Endothelial cell of umbilical vein (primary cell): ENCODE measurements around the gene FBXO30. TPM values are rescaled to one million over a fixed set of nuclear protein-coding genes. Genes with fewer than 3 reads are reported as not detected.

ENCODE experiments used
- BruUV-seq: library from RNA; stranded (reverse); fragments of 400-500 nt; replicated peaks from 2 replicates; lab custom pipeline; 2021; lab: Mats Ljungman, UMichigan
- CTCF ChIA-PET: fragments of 300-600, 350-600 bp; sonication (Branson Sonifier 250); formaldehyde crosslinking; loops from one replicate; lab custom pipeline; 2021; ENCODE audit warnings: antibody characterized with exemption, inconsistent platforms; lab: Charles Lee
- POLR2A ChIA-PET: fragments of 300-600, 350-600 bp; sonication (Branson Sonifier 250); formaldehyde crosslinking; loops from one replicate; lab custom pipeline; 2021; ENCODE audit warnings: antibody characterized with exemption, inconsistent platforms; lab: Charles Lee
- DNase-seq: peaks from one replicate; pipeline ENCODE4 v3.0.0-alpha.2; 2011; ENCODE audit warnings: low read depth, low spot score
- FAIRE-seq: peaks from 2 replicates; lab custom pipeline; 2011; peaks lifted over from hg19 to GRCh38; lab: Jason Lieb, UNC
- H2AFZ ChIP-seq: 2 replicates; pipeline ENCODE4 v1.6.0; 2012; ENCODE audit warnings: low read depth, low read length, control low read depth, inconsistent platforms
- H3K27ac ChIP-seq: 2 replicates; pipeline ENCODE4 v1.5.1; 2011; ENCODE audit warnings: low read depth, mild to moderate bottlenecking, control low read depth, low read length, moderate library complexity; ENCODE audit not compliant: insufficient read depth
- H3K27me3 ChIP-seq, 2 experiments: 2 replicates each; pipeline versions ENCODE4 v1.6.0 to v1.6.1; 2011; ENCODE audit warnings: low read length in 2 of 2, mixed read lengths in 1 of 2; ENCODE audit not compliant: control insufficient read depth in 2 of 2, insufficient read depth in 2 of 2
- H3K36me3 ChIP-seq, 2 experiments: 2 replicates in 1 of 2; 3 replicates in 1 of 2; pipeline ENCODE4 v1.5.1; 2011; ENCODE audit warnings: low read length in 2 of 2, mild to moderate bottlenecking in 1 of 2, moderate library complexity in 1 of 2; ENCODE audit not compliant: control insufficient read depth in 2 of 2, insufficient read depth in 2 of 2; ENCODE audit errors: extremely low read depth in 1 of 2
- H3K4me1 ChIP-seq: 3 replicates; pipeline ENCODE4 v1.5.1; 2011; ENCODE audit warnings: mild to moderate bottlenecking, low read length; ENCODE audit not compliant: control insufficient read depth, insufficient read depth; ENCODE audit errors: extremely low read depth
- H3K4me2 ChIP-seq: 2 replicates; pipeline ENCODE4 v1.6.1; 2011; ENCODE audit warnings: low read length, control low read depth, mixed read lengths; ENCODE audit not compliant: insufficient read depth
- H3K4me3 ChIP-seq, 3 experiments: fragments of 200-600 bp in 1 of 3; sonication (generic), shearing (Covaris generic) in 1 of 3; replicated peaks in 1 of 3; 2 replicates each; pipeline ENCODE4 v1.5.1; 2011 to 2016; ENCODE audit warnings: control low read depth in 3 of 3, low read length in 3 of 3, mild to moderate bottlenecking in 2 of 3, inconsistent platforms in 1 of 3, low read depth in 1 of 3, moderate library complexity in 1 of 3; ENCODE audit not compliant: insufficient read depth in 1 of 3
- H3K79me2 ChIP-seq: 2 replicates; pipeline ENCODE4 v1.6.0; 2012; ENCODE audit warnings: low read length, inconsistent platforms; ENCODE audit not compliant: control insufficient read depth, insufficient read depth
- H3K9ac ChIP-seq: replicated peaks from 2 replicates; pipeline ENCODE3; 2011; ENCODE audit warnings: low read length, control low read depth; ENCODE audit not compliant: insufficient read depth; ENCODE audit errors: extremely low read depth
- H3K9me1 ChIP-seq: replicated peaks from 3 replicates; pipeline ENCODE4 v1.6.0; 2011; ENCODE audit warnings: mild to moderate bottlenecking, low read length; ENCODE audit not compliant: control insufficient read depth, insufficient read depth; ENCODE audit errors: extremely low read depth
- H3K9me3 ChIP-seq: replicated peaks from 2 replicates; pipeline ENCODE4 v1.5.1; 2012; ENCODE audit warnings: low read length, inconsistent platforms; ENCODE audit not compliant: control insufficient read depth, insufficient read depth
- H4K20me1 ChIP-seq: replicated peaks from 2 replicates; pipeline ENCODE3; 2011; ENCODE audit warnings: mild to moderate bottlenecking, low read length; ENCODE audit not compliant: control insufficient read depth, insufficient read depth; ENCODE audit errors: extremely low read depth
- CTCF ChIP-seq, 2 donors: IDR thresholded peaks; 1 replicate in 1 of 2; 2 replicates in 1 of 2; pipeline ENCODE4 v1.5.1; 2011; ENCODE audit warnings: low read length in 2 of 2, mild to moderate bottlenecking in 2 of 2, moderate library complexity in 2 of 2, control low read depth in 1 of 2, inconsistent platforms in 1 of 2, low read depth in 1 of 2; ENCODE audit not compliant: insufficient read depth in 1 of 2; ENCODE audit errors: extremely low read depth in 1 of 2
- EZH2 ChIP-seq: IDR thresholded peaks from 2 replicates; pipeline ENCODE4 v1.6.1; 2012; ENCODE audit warnings: borderline replicate concordance, low read depth, mild to moderate bottlenecking, moderate library complexity, low read length, inconsistent platforms; ENCODE audit not compliant: severe bottlenecking
- FOS ChIP-seq: IDR thresholded peaks from 2 replicates; pipeline ENCODE4 v1.6.1; 2011; ENCODE audit warnings: mild to moderate bottlenecking, low read length, moderate library complexity, borderline replicate concordance; ENCODE audit not compliant: insufficient read depth
- GATA2 ChIP-seq: IDR thresholded peaks from 2 replicates; pipeline ENCODE4 v1.7.0; 2011; ENCODE audit warnings: low read depth, mild to moderate bottlenecking, moderate library complexity, mixed read lengths, low read length; ENCODE audit not compliant: insufficient read length, insufficient read depth
- JUN ChIP-seq: IDR thresholded peaks from 2 replicates; pipeline ENCODE4 v1.6.1; 2011; ENCODE audit warnings: borderline replicate concordance, low read depth; ENCODE audit not compliant: insufficient read length, insufficient read depth
- MAX ChIP-seq: IDR thresholded peaks from 2 replicates; pipeline ENCODE4 v1.6.1; 2011; ENCODE audit not compliant: insufficient read depth, insufficient read length
- MYC ChIP-seq: IDR thresholded peaks from one replicate; pipeline ENCODE4 v1.6.1; 2011; ENCODE audit warnings: mild to moderate bottlenecking, low read depth, low read length
- POLR2AphosphoS5 ChIP-seq: IDR thresholded peaks from 2 replicates; pipeline ENCODE4 v1.6.1; 2012; ENCODE audit warnings: low read depth, mild to moderate bottlenecking, control low read depth, low read length, moderate library complexity; ENCODE audit not compliant: insufficient read depth
- dilution Hi-C: fragments of 300-500 bp; cut with MboI; formaldehyde crosslinking; loops from one replicate; pipeline ENCODE4 v1.15.0; 2019; ENCODE audit warnings: low sequenced_read_pairs; ENCODE audit not compliant: extremely low pct_ligation_motif_present
- intact Hi-C: fragments of 100-400 bp; cut with micrococcal nuclease; formaldehyde crosslinking; loops from one replicate; pipeline ENCODE4 v1.10.0; 2022
- polyA plus RNA-seq, 4 experiments: library from polyadenylated mRNA; depleted of rRNA in 3 of 4; stranded (reverse) in 3 of 4; unstranded in 1 of 4; fragments of >200 nt; gene quantifications; 2 replicates each; pipeline versions ENCODE4 v1.2.1 to v1.2.3, GENCODE V29; 2011 to 2012; ENCODE audit warnings: missing spikeins in 1 of 4
- total RNA-seq: library from RNA; stranded (reverse); gene quantifications from 2 replicates; pipeline ENCODE4 v1.2.3, GENCODE V29; 2021

Gene FBXO30
- total and polyA plus RNA-seq, 2 donors (not counting 3 experiments of a cell fraction or from before 2014, with no cell fraction given), result 3.3 to 11.1 TPM

- TF ChIP-seq JUN, result no peak
- no peak for TF ChIP-seq MYC
- TF ChIP-seq MAX, result no peak
- TF ChIP-seq EZH2, result no peak
- no peak for TF ChIP-seq GATA2
- Histone ChIP-seq H3K27me3 (no peaks in the 10 kb centered on the region), H3K9me3 (no peaks in the 10 kb centered on the region), H3K9me1 (no peaks in the 10 kb centered on the region), H3K4me1 (peaks cover 8% of the 10 kb centered on the region), H3K9ac (no peak overlapping the region), H3K27ac (no peak overlapping the region), H3K79me2 (no peaks in the 10 kb centered on the region), H4K20me1 (no peaks in the 10 kb centered on the region), H3K36me3 (no peaks in the 10 kb centered on the region), H3K4me3 (no peak overlapping the region), H2AFZ (no peak overlapping the region), H3K4me2 (no peak overlapping the region)
- DNase-seq (no peak), FAIRE-seq (no peak)
- POLR2A ChIA-PET, result no interaction called here
- CTCF ChIA-PET, result no interaction called here
- BruUV-seq, result no TSS peak
- intact Hi-C loops, result loop anchor here (10.0 kb wide), 1 partner anchor 535 kb away; no protein-coding TSS in a partner anchor
- dilution Hi-C loops, result no loop called here
Measured at GRCh38 chr6:145819994-145820393, 5.4 kb upstream of the FBXO30 start.

- H3K4me3 ChIP-seq, result no peak overlapping the region
- TF ChIP-seq POLR2AphosphoS5 (no peak), EZH2 (no peak), GATA2 (no peak), MYC (no peak), CTCF (IDR thresholded peaks at IDR 0.05; ENCODE audit: extremely low read depth in 1 of 2, insufficient read depth in 1 of 2, low read depth in 1 of 2, low read length in 2 of 2) (no peak), FOS (no peak)
- no peaks in the 10 kb centered on the region for H3K9me1 ChIP-seq
- no peak overlapping the region for H3K27ac ChIP-seq
- no peak overlapping the region for H3K4me2 ChIP-seq
- H3K9me3 ChIP-seq, result no peaks in the 10 kb centered on the region
- POLR2A ChIA-PET, result no interaction called here
- intact Hi-C loops, result loop anchor here (10.0 kb wide), 1 partner anchor 536 kb away; no protein-coding TSS in a partner anchor
- DNase-seq (no peak), FAIRE-seq (no peak)
- H3K79me2 ChIP-seq, result peaks cover 6% of the 10 kb centered on the region
- H3K36me3 ChIP-seq, result no peaks in the 10 kb centered on the region
- H3K4me1 ChIP-seq, result peaks cover 8% of the 10 kb centered on the region
- H2AFZ ChIP-seq, result no peak overlapping the region
- H4K20me1 ChIP-seq, result no peaks in the 10 kb centered on the region
- CTCF ChIA-PET, result no interaction called here
- dilution Hi-C loops, result no loop called here
- no TSS peak for BruUV-seq
- no peak overlapping the region for H3K9ac ChIP-seq
- no peaks in the 10 kb centered on the region for H3K27me3 ChIP-seq
Measured at GRCh38 chr6:145818796-145819195, 4.2 kb upstream of the FBXO30 start.
